MCF 10A (cell line): Measurements from ENCODE around the gene FOXL1. TPM values are rescaled to one million over a fixed set of nuclear protein-coding genes. Genes with fewer than 3 reads are reported as not detected.

ENCODE experiments used
- BruUV-seq: library from RNA; stranded (reverse); fragments of 400-500 nt; replicated peaks from 2 replicates; lab custom pipeline; 2021; lab: Mats Ljungman, UMichigan
- CTCF ChIA-PET: fragments of 300-600 bp; sonication (Branson Sonifier 250); formaldehyde crosslinking; extraction: SDS; loops from one replicate; lab custom pipeline; 2021; ENCODE audit warnings: antibody characterized with exemption, inconsistent platforms; lab: Yijun Ruan, JAX
- POLR2A ChIA-PET: fragments of 300-600, 350-650 bp; sonication (Branson Sonifier 250); formaldehyde crosslinking; extraction: SDS; loops from one replicate; lab custom pipeline; 2020; ENCODE audit warnings: antibody characterized with exemption, inconsistent platforms; lab: Yijun Ruan, JAX
- DNase-seq: peaks from one replicate; pipeline ENCODE4 v3.0.0-alpha.2; 2018; ENCODE audit not compliant: unreplicated experiment
- H3K27ac Mint-ChIP-seq: one replicate; pipeline ENCODE4 v1.8.0; 2022; ENCODE audit warnings: mild to moderate bottlenecking, low read depth, mixed read lengths; ENCODE audit not compliant: unreplicated experiment
- H3K27me3 Mint-ChIP-seq: one replicate; pipeline ENCODE4 v1.8.0; 2022; ENCODE audit warnings: mixed read lengths; ENCODE audit not compliant: insufficient read depth, unreplicated experiment
- H3K36me3 Mint-ChIP-seq: one replicate; pipeline ENCODE4 v1.8.0; 2022; ENCODE audit warnings: mild to moderate bottlenecking, moderate library complexity, mixed read lengths; ENCODE audit not compliant: insufficient read depth, unreplicated experiment
- H3K4me1 Mint-ChIP-seq: one replicate; pipeline ENCODE4 v1.8.0; 2022; ENCODE audit warnings: mixed read lengths; ENCODE audit not compliant: insufficient read depth, unreplicated experiment
- H3K4me3 Mint-ChIP-seq: one replicate; pipeline ENCODE4 v1.8.0; 2022; ENCODE audit warnings: mild to moderate bottlenecking, moderate library complexity, mixed read lengths; ENCODE audit not compliant: unreplicated experiment
- H3K9me3 Mint-ChIP-seq: one replicate; pipeline ENCODE4 v1.8.0; 2022; ENCODE audit warnings: mixed read lengths; ENCODE audit not compliant: unreplicated experiment
- intact Hi-C: fragments of 100-400 bp; cut with micrococcal nuclease; formaldehyde crosslinking; loops from 2 replicates; pipeline ENCODE4 v1.14.1; 2022
- total RNA-seq: library from RNA; stranded (reverse); gene quantifications from 2 replicates; pipeline ENCODE4 v1.2.3, GENCODE V29; 2022
- TF ChIP-seq, protein P1 (sequence below): fragments of 200-600 bp; IDR thresholded peaks from one replicate; pipeline ENCODE4 v1.8.0; 2022; ENCODE audit warnings: antibody characterized with exemption, mild to moderate bottlenecking; ENCODE audit not compliant: unreplicated experiment

Gene FOXL1
- total RNA-seq, 1 experiment from 2014 or later = 4.9 TPM

- Mint-ChIP-seq H3K27me3 (no peaks in the 10 kb centered on the region), H3K4me3 (no peak overlapping the region), H3K9me3 (no peaks in the 10 kb centered on the region), H3K36me3 (peaks cover 15% of the 10 kb centered on the region), H3K4me1 (no peaks in the 10 kb centered on the region), H3K27ac (no peak overlapping the region)
- intact Hi-C loops = no loop called here
- TF ChIP-seq, protein P1, sequence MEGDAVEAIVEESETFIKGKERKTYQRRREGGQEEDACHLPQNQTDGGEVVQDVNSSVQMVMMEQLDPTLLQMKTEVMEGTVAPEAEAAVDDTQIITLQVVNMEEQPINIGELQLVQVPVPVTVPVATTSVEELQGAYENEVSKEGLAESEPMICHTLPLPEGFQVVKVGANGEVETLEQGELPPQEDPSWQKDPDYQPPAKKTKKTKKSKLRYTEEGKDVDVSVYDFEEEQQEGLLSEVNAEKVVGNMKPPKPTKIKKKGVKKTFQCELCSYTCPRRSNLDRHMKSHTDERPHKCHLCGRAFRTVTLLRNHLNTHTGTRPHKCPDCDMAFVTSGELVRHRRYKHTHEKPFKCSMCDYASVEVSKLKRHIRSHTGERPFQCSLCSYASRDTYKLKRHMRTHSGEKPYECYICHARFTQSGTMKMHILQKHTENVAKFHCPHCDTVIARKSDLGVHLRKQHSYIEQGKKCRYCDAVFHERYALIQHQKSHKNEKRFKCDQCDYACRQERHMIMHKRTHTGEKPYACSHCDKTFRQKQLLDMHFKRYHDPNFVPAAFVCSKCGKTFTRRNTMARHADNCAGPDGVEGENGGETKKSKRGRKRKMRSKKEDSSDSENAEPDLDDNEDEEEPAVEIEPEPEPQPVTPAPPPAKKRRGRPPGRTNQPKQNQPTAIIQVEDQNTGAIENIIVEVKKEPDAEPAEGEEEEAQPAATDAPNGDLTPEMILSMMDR = no peak
- BruUV-seq = no TSS peak
- no peak for DNase-seq
- ChIA-PET POLR2A (interaction anchor here (1.1 kb wide), 1 partner anchor 16 kb away, joined by 3 read pairs; no protein-coding TSS in a partner anchor), CTCF (interaction anchor here (1.0 kb wide), 1 partner anchor 14 kb away, joined by 5 read pairs; no protein-coding TSS in a partner anchor)
These were observed 44.5 kb upstream of the FOXL1 start for GRCh38 chr16:86533767-86534351.

DNA sequence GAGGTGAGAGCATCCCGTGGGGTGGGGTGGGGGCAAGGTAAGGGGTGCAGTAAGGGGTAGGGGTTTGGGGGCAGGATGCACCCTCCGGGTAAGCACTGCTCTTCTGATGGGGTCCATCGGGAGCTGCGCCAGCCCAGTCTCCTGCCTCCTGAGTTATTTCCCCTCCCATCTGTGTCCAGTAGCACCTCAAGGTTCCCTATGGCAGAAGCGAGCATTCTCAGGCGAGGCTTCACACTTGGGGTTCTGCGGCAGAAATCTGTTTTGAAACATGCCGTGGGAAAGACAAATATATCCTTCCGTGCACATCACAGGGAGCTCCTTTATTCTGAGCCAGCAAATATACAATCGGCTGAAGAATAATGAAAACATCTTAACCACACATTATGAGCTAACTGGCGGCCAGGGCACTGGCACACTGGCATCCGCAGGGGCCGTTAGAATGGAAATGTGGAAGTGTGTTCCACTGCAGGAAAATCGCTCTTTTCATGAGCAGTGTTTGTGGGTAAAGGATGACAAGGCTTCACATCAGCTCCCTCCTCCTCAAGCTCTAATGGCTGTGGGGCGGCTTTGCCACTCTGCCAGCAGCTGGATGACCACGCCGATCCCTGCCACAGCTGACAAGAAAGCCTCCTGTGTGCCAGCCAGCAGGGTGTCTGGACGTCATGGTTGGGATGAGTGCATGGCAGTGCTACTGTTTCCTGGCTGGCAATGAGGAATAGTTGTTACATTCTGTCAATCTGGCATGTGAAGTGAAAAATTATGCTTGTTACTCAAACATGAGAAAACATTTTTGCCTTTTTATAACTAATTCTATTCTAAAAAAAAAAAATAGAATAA, 43.4 kb upstream of the FOXL1 start:
- TF ChIP-seq, protein P1 = no peak
- H3K36me3 Mint-ChIP-seq = peaks cover 27% of the 10 kb centered on the region
- ChIA-PET CTCF (interaction anchor here (0.9 kb wide), 1 partner anchor 528 kb away, joined by 3 read pairs; no protein-coding TSS in a partner anchor), POLR2A (interaction anchor here (0.6 to 1.1 kb wide), 2 partner anchors 18 to 841 kb away, joined by 3 read pairs; no protein-coding TSS in a partner anchor)
- H3K27me3 Mint-ChIP-seq = no peaks in the 10 kb centered on the region
- no peak overlapping the region for H3K4me3 Mint-ChIP-seq
- no peak overlapping the region for H3K27ac Mint-ChIP-seq
- H3K9me3 Mint-ChIP-seq = no peaks in the 10 kb centered on the region
- no peak for DNase-seq
- no peaks in the 10 kb centered on the region for H3K4me1 Mint-ChIP-seq
- intact Hi-C loops = no loop called here
- no TSS peak for BruUV-seq

DNA sequence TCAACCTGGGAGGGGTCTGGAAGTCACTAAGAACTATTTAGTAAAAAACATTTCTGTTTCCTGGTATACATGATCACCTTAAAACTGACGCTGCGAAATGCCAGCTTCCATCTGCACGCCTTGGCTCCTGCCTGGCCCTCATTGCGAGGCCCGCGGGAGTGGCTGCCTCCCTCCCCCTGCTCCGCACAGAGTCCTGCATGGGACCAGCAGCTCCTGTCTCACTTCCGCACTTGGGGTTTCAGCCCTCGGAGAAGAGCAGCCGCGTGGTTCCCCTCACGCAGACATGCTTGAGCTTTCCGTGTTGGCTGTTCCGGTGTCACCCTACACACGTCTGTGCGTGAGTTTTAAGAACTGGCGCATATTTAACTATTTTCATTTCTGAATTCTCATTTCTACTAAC, 41.7 kb upstream of the FOXL1 start:
- ChIA-PET POLR2A (interaction anchor here (0.6 kb wide), 1 partner anchor 16 kb away, joined by 4 read pairs; no protein-coding TSS in a partner anchor), CTCF (interaction anchor here (1.0 kb wide), 1 partner anchor 20 kb away, joined by 3 read pairs; no protein-coding TSS in a partner anchor)
- Mint-ChIP-seq H3K9me3 (no peaks in the 10 kb centered on the region), H3K36me3 (peaks cover 43% of the 10 kb centered on the region), H3K4me1 (no peaks in the 10 kb centered on the region), H3K4me3 (no peak overlapping the region), H3K27ac (no peak overlapping the region), H3K27me3 (no peaks in the 10 kb centered on the region)
- DNase-seq = no peak
- TF ChIP-seq, protein P1 = no peak
- intact Hi-C loops = no loop called here
- no TSS peak for BruUV-seq

- H3K27me3 Mint-ChIP-seq = no peaks in the 10 kb centered on the region
- ChIA-PET CTCF (interaction anchor here (0.5 to 2.0 kb wide), 3 partner anchors 18 to 1924 kb away, joined by 3 to 7 read pairs (median 3); no protein-coding TSS in a partner anchor), POLR2A (interaction anchor here (0.6 kb wide), 1 partner anchor 15 kb away, joined by 4 read pairs; no protein-coding TSS in a partner anchor)
- H3K36me3 Mint-ChIP-seq = peaks cover 51% of the 10 kb centered on the region
- TF ChIP-seq, protein P1 = no peak
- no peak overlapping the region for H3K27ac Mint-ChIP-seq
- H3K4me3 Mint-ChIP-seq = no peak overlapping the region
- DNase-seq = no peak
- H3K9me3 Mint-ChIP-seq = no peaks in the 10 kb centered on the region
- BruUV-seq = no TSS peak
- intact Hi-C loops = no loop called here
- no peaks in the 10 kb centered on the region for H3K4me1 Mint-ChIP-seq
These were observed 40.9 kb upstream of the FOXL1 start for GRCh38 chr16:86537486-86537885.
